Activated T-cell treated with anti-CD3 and anti-CD28 coated beads, Interleukin-2, amount 50 U/mL, for 4 hours (primary cell): ENCODE data around the gene IGDCC3. TPM values are rescaled to one million over a fixed set of nuclear protein-coding genes. Genes with fewer than 3 reads are reported as not detected.

ENCODE experiments used
- ATAC-seq, 2 donors: fragments of 200-7000 bp; cut with Tn5 transposase; one replicate each; pipeline ENCODE4 v1.10.0; 2021
- DNase-seq: peaks from one replicate; pipeline ENCODE4 v3.0.0-alpha.2; 2020
- H3K27me3 Mint-ChIP-seq: one replicate; pipeline ENCODE4 v1.8.0; 2021; ENCODE audit warnings: low read depth, mixed read lengths
- H3K36me3 Mint-ChIP-seq: one replicate; pipeline ENCODE4 v1.8.0; 2022; ENCODE audit warnings: mixed read lengths; ENCODE audit not compliant: insufficient read depth
- H3K4me1 Mint-ChIP-seq: one replicate; pipeline ENCODE4 v1.8.0; 2021; ENCODE audit warnings: low read depth, mixed read lengths
- H3K4me3 Mint-ChIP-seq: one replicate; pipeline ENCODE4 v1.8.0; 2021; ENCODE audit warnings: mild to moderate bottlenecking, moderate library complexity, mixed read lengths
- H3K9me3 Mint-ChIP-seq: one replicate; pipeline ENCODE4 v1.8.0; 2021; ENCODE audit warnings: mixed read lengths
- total RNA-seq, 3 donors: library from RNA; stranded (reverse); gene quantifications; one replicate each; pipeline ENCODE4 v1.2.1, GENCODE V29; 2021

Gene IGDCC3
- total RNA-seq, 3 donors from 2014 or later, result 0.10 TPM; not detected in 2

DNA sequence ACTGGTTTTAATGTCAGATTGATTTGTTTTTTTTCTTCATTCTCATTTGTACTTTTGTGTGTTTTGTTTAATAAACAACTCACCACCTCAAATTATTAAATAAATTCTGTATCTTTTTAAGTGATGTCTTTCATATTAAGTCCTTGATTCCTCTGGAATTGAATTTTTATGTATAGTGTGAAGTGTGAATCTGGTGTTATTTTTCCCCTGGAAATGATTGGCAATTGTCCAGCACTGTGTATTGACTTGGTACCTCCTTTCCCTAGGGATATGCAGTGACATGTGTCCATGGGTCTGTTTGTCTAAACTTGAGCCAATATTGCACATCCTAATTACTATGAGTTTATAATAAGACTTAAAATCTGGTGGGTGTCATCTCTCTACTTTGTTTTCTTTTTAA lies 71.3 kb downstream of the IGDCC3 start:
- no peaks in the 10 kb centered on the region for H3K9me3 Mint-ChIP-seq
- DNase-seq, result no peak
- no peak overlapping the region for H3K4me3 Mint-ChIP-seq
- H3K27me3 Mint-ChIP-seq, result no peaks in the 10 kb centered on the region
- no peaks in the 10 kb centered on the region for H3K36me3 Mint-ChIP-seq
- peaks cover 13% of the 10 kb centered on the region for H3K4me1 Mint-ChIP-seq
- ATAC-seq, result no peak

DNA sequence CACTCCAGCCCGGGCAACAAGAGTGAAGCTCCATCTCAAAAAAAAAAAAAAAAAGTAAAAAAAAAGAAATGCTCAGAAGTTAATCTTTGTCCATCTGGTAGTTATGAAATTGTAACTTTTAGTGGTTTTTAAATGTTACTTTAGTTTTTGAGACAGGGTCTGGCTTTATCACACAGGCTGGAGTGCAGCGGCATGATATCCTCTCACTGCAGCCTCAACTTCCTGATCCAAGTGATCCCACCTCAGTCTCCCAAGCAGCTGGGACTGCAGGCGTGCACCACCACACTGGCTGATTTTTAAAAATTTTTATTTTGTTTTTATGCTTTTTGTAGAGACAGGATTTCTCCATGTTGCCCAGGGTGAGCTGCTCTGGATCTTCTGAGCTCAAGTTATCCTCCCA lies 72.0 kb downstream of the IGDCC3 start:
- no peaks in the 10 kb centered on the region for H3K9me3 Mint-ChIP-seq
- H3K27me3 Mint-ChIP-seq, result no peaks in the 10 kb centered on the region
- ATAC-seq, result no peak
- H3K36me3 Mint-ChIP-seq, result no peaks in the 10 kb centered on the region
- DNase-seq, result no peak
- H3K4me3 Mint-ChIP-seq, result no peak overlapping the region
- H3K4me1 Mint-ChIP-seq, result peaks cover 13% of the 10 kb centered on the region

DNA sequence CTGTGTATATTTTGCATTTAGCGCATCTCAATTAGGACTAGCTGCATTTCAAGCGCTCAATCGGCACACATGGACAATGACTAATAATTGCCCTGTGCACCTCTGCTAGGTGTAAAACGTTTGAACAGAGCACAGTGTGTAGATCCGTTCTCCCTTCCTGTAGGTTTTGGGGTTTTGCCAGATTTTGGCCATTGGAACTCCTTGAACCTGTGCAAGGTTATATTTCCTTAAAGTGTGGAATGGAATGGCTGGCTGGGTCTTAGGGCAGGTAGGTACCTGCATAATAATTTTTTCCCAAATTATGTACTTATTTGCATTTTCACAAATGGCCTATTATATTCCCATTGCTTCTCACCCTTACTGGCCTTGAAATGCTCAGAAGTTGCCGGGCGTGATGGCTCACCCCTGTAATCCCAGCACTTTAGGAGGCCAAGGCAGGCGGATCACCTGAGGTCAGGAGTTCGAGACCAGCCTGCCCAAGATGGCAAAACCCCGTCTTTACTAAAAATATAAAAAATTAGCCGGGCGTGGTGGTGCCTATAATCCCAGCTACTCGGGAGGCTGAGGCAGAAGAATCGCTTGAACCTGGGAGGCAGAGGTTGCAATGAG lies 72.5 kb downstream of the IGDCC3 start:
- Mint-ChIP-seq H3K36me3 (no peaks in the 10 kb centered on the region), H3K27me3 (no peaks in the 10 kb centered on the region)

DNA sequence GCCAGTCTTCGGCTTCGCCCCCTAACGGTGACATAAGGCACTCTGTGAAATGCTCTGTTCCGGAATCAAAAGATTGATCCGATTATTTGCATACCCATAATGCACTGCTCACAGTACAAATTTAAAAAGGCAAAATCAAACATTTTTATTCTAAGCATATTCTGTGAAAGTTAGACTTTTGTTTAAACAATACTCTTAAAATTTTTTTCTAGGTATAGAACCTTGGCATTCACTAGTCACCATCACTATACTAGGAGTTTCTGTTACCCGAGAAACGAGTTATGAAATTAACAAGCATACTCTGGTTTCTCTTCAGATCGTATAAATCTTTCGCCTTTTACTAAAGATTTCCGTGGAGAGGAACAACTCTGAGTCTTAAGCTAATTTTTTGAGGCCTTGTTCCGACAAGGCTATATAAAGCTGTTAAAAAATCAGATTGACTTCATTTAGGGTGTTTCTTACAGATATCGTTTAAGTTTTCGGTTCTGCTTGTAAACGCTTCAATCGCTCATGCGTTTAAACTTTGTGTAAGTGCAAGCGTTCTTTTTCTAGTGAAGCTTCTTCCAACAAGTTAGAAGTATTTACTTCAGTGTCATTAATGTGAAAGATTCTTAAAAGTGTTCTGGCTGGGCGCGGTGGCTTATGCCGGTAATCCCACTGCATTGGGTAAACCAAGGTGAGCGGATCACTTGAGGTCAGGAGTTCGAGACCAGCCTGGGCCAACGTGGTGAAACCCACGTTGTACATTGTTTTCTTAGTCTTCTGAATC lies 73.2 kb downstream of the IGDCC3 start, which contains the start of gene RNU5B-1:
TSS of gene RNU5B-1 (plus strand) at position 297 of the 769 bp plus-strand sequence.
- DNase-seq (peak; percentile 65), ATAC-seq (peak; percentile 81 to 82)
- peaks cover 25% of the 10 kb centered on the region for H3K4me1 Mint-ChIP-seq
- no peaks in the 10 kb centered on the region for H3K36me3 Mint-ChIP-seq
- no peaks in the 10 kb centered on the region for H3K9me3 Mint-ChIP-seq
- peak within 1 kb of the TSS; percentile 92 for H3K4me3 Mint-ChIP-seq
- no peaks in the 10 kb centered on the region for H3K27me3 Mint-ChIP-seq

More for the DNA sequence above, 72.5 kb downstream of the IGDCC3 start:
- no peak for ATAC-seq
- Mint-ChIP-seq H3K9me3 (no peaks in the 10 kb centered on the region), H3K4me1 (peaks cover 18% of the 10 kb centered on the region), H3K4me3 (peak overlapping the region; percentile 92)
- no peak for DNase-seq

DNA sequence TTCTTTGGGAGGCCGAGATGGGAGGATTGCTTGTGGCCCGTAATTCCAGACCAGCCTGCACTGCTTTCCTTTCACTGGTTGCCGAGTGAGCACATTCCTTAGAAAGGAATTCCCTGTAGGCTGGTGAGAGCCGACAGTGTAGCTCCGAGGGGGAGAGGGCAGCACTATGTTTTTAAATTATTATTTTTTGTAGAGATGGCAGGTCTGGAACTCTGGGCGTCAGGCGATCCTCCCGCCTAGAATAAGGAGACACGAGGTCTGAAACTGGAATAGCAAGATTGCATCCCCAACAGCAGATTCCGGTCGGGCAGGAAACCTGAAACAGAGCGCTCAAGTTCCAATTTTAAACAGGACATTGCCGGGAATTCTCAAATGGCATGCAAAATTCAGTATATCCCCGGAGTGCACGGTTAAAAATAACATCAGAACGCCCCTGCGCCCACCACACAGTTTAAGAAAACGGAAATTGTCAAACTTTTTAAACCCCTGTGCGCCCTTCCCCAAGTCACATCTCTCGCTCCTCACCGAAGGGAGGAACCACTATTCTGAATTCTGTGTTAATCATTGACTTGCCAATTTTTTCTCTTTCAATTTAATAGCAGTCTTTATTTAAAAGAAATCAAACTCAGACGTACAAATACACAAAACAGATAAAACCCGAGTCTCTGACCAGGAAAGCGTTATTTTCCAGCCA lies 74.0 kb downstream of the IGDCC3 start:
- Mint-ChIP-seq H3K9me3 (no peaks in the 10 kb centered on the region), H3K4me1 (peaks cover 30% of the 10 kb centered on the region), H3K4me3 (peak overlapping the region; percentile 92), H3K27me3 (no peaks in the 10 kb centered on the region), H3K36me3 (no peaks in the 10 kb centered on the region)
- ATAC-seq, result no peak
- no peak for DNase-seq

DNA sequence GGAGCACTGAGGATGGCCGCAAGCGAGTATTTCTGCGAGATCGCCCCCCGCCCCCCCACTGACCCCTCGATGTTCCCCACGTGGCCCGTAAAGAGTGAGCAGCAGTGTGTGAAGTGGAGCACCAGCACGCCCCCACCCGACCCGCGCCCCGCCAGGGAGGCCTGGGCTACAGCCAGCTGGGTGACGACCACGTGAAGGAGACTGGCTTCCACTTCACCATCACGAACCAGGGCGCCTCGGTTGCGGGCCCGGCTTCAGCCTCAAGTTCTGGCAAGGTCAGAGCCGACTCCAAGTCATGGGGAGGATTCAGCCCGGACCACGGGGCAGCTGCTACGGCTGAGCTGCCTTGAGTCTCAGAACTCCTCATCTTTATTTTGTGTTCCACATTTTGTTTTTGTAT lies 75.7 kb downstream of the IGDCC3 start:
- ATAC-seq, result no peak
- H3K4me1 Mint-ChIP-seq, result peaks cover 43% of the 10 kb centered on the region
- DNase-seq, result no peak
- H3K4me3 Mint-ChIP-seq, result peak overlapping the region; percentile 24
- H3K9me3 Mint-ChIP-seq, result no peaks in the 10 kb centered on the region
- no peaks in the 10 kb centered on the region for H3K36me3 Mint-ChIP-seq
- no peaks in the 10 kb centered on the region for H3K27me3 Mint-ChIP-seq

DNA sequence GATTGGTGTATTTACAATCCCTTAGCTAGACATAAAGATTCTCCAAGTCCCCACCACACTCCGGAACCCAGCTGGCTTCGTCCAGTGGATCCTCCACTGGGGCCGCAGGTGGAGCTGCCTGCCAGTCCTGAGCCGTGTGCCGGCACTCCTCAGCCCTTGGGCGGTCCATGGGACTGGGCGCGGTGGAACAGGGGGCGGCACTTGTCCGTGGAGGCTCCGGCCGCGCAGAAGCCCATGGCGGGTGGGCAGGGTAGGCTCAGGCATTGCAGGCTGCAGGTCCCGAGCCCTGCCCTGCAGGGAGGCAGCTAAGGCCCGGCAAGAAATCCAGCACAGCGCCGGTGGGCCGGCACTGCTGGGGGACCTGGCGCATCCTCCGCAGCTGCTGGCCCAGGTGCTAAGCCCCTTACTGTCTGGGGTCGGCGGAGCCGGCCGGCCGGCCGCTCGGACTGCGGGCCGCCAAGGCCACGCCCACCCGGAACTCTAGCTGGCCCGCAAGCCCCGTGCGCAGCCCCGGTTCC lies 76.8 kb downstream of the IGDCC3 start:
- Mint-ChIP-seq H3K27me3 (no peaks in the 10 kb centered on the region), H3K4me3 (no peak overlapping the region), H3K36me3 (no peaks in the 10 kb centered on the region), H3K9me3 (no peaks in the 10 kb centered on the region), H3K4me1 (peaks cover 45% of the 10 kb centered on the region)
- ATAC-seq, result no peak
- no peak for DNase-seq

DNA sequence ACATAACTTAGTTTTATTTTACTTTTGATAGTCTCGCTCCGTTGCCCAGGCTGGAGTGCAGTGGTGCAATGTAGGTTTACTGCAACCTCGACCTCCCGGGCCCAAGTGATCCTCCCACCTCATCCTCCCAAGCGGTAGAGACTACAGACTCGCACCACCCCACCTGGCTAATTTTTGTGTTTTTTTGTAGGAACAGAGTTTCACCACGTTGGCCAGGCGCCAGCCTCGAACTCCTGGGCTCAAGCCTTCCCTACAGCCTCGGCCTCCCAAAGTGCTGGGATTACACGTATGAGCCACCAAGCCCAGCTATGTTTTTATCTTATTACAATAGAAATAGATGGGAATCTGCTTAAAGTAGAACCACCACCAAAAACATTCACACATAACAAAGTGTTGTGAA lies 79.1 kb downstream of the IGDCC3 start:
- ATAC-seq, result no peak
- Mint-ChIP-seq H3K4me1 (peaks cover 37% of the 10 kb centered on the region), H3K27me3 (no peaks in the 10 kb centered on the region), H3K9me3 (no peaks in the 10 kb centered on the region), H3K36me3 (no peaks in the 10 kb centered on the region), H3K4me3 (peak overlapping the region; percentile 89)
- DNase-seq, result no peak

DNA sequence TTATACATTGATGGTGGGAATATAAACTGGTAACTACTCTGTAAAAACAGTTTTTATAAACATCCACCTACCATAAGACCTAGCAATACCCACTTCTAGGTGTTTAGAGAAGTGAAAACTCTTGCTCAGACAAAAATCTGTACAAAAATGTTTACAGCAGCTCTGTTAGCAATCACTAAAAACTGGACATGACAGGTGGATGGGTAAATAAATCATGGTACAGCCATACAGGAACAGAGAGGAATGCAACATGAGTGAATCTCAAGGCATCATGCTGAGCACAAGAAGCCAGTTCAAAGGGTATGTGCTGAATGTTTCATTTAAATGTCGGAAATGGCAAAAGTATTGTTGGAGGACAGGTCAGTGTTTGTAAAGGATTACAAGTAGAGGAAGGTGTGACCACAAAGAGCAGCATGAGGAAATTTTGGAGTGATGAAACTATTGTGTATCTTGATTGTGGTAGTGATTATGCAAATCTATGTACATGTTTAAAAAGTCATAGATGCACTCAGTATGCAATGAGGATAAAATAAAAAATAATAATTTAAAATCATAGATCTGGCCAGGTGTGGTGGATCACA lies 84.8 kb downstream of the IGDCC3 start:
- ATAC-seq (no peak), DNase-seq (no peak)
- H3K9me3 Mint-ChIP-seq, result no peaks in the 10 kb centered on the region
- peaks cover 20% of the 10 kb centered on the region for H3K4me1 Mint-ChIP-seq
- no peaks in the 10 kb centered on the region for H3K27me3 Mint-ChIP-seq
- no peak overlapping the region for H3K4me3 Mint-ChIP-seq
- no peaks in the 10 kb centered on the region for H3K36me3 Mint-ChIP-seq

DNA sequence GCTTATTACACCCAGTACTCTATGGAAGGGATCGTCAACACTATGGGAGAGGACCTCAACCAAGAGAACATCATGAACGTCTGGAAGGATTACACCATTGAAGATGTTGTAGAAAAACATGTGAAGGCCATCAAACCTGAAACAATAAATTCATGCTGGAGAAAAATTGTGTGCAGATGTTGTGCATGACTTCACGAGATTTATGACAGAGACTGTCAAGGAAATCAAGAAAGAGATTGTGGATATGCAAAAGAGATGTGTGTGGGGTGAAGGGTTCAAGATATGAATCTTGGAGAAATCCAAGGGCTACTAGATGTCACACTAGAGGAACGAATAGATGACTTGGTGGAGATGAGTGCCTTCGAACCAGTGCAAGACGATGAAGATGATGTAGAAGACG lies 87.6 kb downstream of the IGDCC3 start:
- no peak overlapping the region for H3K4me3 Mint-ChIP-seq
- H3K36me3 Mint-ChIP-seq, result no peaks in the 10 kb centered on the region
- no peak for ATAC-seq
- no peak for DNase-seq
- H3K27me3 Mint-ChIP-seq, result no peaks in the 10 kb centered on the region
- peaks cover 25% of the 10 kb centered on the region for H3K4me1 Mint-ChIP-seq
- no peaks in the 10 kb centered on the region for H3K9me3 Mint-ChIP-seq

DNA sequence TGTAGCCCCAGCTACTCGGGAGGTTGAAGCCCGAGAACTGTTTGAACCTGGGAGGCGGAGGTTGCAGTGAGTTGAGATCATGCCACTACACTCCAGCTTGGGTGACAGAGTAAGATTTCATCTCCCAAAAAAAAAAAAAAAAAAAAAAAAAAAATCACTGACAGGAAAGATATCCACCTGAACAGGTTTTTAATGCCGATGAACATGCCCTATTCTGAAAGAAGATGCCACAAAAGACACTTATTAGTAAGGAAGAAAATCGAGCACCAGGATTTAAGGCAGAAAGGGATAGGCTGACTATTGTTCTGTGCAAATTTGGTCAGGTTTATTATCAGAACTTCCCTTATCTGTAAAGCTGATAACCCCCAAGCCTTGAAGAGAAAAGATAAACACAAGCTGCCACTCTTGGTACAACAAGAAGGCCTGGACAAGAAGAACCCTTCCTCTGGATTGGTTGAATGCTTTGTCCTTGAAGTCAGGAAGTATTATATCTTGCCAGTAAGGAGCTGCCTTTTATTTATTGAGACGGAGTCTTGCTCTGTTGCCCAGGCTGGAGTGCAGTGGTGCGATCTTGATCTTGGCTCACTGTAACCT lies 88.4 kb downstream of the IGDCC3 start:
- no peak for DNase-seq
- Mint-ChIP-seq H3K9me3 (no peaks in the 10 kb centered on the region), H3K36me3 (no peaks in the 10 kb centered on the region), H3K4me3 (no peak overlapping the region), H3K27me3 (no peaks in the 10 kb centered on the region), H3K4me1 (peaks cover 25% of the 10 kb centered on the region)
- no peak for ATAC-seq

DNA sequence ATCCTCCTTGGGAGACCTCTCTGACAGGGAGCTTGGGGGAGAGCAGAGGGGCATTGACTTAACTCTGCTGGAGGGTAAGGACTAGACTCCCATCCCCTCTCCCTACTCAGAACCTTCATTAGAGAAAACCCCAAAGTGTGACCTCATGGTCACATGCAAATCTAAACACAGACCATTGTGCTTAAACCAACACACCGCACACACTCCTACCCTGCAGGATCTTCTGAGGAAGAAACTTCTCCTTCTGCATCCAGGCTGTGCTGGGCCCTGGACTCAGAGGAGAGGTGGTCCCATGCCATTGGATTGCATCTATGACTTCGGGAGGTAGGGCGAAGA lies 90.3 kb downstream of the IGDCC3 start:
- peak overlapping the region; percentile 86 for H3K4me3 Mint-ChIP-seq
- H3K27me3 Mint-ChIP-seq, result no peaks in the 10 kb centered on the region
- H3K9me3 Mint-ChIP-seq, result no peaks in the 10 kb centered on the region
- H3K4me1 Mint-ChIP-seq, result peaks cover 29% of the 10 kb centered on the region
- DNase-seq (no peak), ATAC-seq (no peak)
- peaks cover 5% of the 10 kb centered on the region for H3K36me3 Mint-ChIP-seq

DNA sequence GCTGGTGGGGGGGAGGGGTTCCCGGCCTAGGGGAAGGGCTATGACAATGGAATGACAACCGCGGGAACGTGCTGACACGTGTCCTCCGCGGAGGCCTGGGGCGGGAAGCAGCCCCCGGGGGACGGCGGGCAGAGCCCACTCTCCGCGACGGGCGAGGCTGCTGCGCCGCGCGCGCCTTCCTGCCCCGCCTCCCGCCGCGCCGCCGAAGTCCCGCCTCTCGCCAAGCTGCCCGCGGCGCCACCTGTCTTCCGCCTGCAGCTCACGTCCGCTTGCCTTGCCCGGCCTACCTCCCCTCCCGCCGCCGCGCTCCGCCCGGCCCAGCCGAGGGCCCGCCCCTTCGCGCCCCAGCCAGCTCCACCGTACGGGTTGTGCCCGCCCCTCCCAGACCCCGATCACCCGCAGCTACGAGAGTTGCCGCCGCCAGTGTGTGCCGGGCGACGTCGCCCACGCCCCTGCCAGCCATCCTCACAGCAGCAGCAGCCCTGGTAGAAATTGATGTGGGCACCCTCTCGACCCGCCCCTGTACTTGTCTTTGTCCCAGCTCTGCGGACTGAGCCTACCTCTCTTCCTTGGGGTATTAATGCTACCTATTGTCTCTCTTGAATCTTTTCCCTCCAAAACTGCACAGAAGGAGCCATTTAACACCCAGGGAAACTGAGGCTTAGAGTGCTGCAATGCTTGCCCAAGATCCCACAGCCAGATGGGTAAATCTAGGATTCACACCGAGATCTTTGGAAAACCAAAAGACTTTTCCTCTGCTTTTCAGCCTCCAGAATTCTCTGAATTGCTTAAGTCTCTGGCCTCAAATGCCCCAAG lies 90.9 kb downstream of the IGDCC3 start, which contains the start of gene PARP16:
TSS of gene PARP16 (minus strand) at position 180 of the 816 bp plus-strand sequence. CDS start 457 bp downstream, outside the sequence.
- peak within 1 kb of the TSS; percentile 86 for H3K4me3 Mint-ChIP-seq
- H3K27me3 Mint-ChIP-seq, result no peaks in the 10 kb centered on the region

More for the DNA sequence above, 90.9 kb downstream of the IGDCC3 start, which contains the start of gene PARP16:
- H3K4me1 Mint-ChIP-seq, result peaks cover 31% of the 10 kb centered on the region
- ATAC-seq (peak; percentile 97), DNase-seq (peak; percentile 88)
- no peaks in the 10 kb centered on the region for H3K9me3 Mint-ChIP-seq
- H3K36me3 Mint-ChIP-seq, result peaks cover 5% of the 10 kb centered on the region
